OCI-M1 (cell line): ENCODE measurements around the gene KAZN.

ENCODE experiments used
- DNase-seq: peaks from one replicate; lab custom pipeline; 2025; lab: John Stamatoyannopoulos, UW

The KAZN gene

DNA sequence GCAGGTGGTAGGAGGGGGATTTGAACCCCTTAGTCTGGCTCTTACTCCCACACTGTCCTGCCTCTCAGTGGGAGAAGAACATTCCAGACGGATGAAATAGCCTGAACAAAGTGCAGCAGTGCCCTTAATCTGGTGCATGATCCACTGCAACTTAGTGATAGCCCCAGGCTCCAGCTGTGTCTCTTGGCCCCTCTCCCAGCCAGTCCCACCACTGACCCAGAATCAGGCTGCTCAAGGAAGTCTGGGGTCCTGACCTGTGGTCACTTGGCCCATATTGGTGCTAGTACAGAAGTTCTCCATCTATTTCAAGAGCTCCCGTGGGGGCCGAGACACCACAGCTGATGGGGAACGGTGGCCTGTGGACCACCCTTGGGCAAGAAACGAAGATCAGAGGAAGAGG is 255.0 kb downstream of the KAZN start:
- no peak for DNase-seq

DNA sequence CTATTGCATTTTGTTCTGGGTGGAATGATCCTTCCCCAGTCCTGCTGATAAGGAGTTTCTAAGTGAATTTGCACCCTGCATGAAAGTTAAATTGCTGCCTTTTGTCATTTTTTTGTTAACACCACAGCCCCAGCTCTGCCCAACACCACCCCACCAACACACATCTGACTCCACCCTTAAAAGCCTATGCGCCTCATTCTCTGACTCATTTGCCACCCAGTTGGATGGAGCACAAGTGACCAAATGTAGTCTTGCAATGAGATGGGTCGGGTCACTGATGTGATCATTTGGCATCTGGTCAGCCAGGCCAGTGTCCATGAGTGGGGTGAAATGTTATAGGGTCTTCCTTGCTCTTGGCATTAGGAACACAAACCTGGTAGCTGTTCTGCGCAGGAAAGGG is 256.8 kb downstream of the KAZN start:
- DNase-seq: no peak

- no peak for DNase-seq
Measured at GRCh38 chr1:14855801-14856200, 257.3 kb downstream of the KAZN start.

DNA sequence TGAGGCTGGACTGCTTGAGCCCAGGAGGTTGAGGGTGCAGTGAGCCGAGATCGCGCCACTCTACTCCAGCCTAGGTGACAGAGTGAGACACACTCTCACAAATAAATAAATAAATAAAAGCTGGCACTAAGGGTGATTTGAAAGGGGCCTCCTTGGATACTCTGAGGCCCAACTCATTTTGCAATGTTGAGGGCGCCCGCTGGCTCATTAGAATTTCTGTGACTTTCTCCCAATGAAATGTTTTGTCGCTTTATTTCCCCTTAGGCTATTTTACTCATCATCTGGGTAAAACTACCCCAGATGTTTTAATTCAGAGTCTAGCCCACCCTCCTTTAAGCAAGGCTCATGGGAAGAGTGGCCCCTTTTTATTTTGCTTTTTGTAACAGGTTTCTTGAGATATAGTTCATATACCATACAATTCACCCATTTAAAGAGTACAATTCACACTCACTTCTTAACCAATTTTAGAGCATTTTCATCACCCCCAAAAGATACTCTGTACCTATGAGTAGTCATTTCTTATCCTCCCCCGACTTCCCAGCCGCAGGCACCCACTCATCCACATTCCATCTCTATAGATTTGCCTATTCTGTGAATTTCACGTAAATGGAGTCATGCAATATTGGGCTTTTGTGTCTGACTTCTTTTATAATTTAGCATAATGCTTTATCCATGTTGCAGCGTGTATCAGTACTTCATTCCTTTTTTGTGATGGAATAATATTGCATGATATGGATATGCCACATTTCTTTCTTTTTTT is 259.1 kb downstream of the KAZN start:
- no peak for DNase-seq

DNA sequence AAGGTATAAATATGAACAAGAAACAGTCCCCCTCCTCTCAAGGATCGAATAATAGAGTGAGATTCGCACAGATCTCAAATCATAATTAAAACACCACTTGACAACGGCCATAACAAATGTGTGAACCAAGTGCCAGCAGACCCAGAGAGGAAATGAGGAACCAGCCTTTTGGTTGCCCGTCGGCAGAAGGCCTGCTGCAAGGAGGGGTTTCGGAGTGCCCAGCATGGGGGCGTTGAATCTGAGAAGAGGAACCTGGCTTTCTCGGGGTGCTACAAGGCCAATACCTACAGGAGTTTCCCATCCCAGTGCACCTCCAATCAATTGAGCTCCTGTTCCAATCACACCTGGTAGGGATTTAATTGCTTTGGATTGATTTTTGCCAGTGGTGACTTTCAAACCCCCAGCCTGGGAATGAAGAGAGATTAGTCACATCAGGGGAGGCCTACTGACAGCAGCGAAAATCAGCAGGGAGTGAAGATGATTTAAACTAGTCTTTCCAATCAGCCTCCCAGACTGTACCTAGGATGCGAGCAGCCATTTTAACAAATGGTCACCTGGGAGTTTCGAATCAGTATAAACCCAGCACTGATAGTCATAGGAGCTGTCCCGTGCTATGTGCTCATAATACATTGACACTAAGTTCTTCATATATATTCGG is 263.8 kb downstream of the KAZN start:
- DNase-seq: no peak

GRCh38 chr1:14865106-14865505 is 266.6 kb downstream of the KAZN start:
- DNase-seq: no peak

DNA sequence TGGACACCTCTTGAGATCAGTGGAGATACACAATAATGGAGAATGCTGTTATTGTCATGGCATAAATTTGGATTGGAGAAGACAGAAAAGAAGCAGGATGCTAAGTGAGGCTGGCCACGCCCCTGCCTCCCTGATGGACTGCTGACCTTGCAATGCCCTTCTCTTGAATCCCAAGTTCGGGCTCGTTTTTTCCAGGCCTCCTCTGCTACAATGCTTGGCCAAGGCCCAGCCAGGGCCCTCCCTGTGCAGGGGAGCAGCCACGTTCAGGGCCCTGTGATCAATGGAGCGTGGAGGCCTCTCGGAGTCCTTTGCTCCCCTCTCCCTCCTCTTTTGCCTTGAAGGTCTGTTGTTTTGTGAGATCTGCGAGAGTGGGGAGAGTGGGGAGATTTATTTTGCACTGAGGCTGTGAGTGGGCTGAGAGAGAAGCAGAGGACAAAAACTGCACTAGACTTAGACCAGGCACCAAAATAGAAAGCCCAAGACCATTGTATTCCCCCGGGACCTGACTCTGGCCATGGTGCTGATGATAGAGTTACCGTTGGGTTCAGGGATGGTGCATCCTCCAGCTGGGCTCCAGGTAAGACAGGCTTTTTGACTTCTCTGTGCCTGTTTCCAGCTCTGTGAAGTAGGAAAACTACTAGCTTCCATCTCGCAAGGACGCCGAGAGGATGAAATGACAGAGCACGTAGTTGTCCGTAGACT is 268.6 kb downstream of the KAZN start:
- no peak for DNase-seq

DNA sequence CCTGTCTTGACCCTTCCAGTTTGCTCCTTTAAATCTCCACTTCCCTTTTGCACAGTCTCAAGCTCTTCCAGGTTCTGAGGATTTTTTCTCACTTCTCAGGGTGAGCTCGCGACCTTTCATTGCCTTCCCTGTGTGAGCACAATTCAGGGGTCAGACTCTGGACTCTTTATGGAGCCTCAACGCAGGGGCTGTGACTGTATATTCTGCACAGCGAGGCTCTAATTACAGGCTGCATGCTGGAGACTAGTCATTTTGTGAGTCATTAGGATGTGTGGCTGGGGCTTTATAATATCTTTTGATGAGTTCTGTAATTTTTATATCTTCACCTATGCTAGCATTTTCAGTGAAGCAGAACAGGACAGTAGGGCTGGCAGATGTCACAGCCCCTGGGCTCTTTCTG is 270.7 kb downstream of the KAZN start:
- DNase-seq: no peak

- DNase-seq: no peak
Measured at GRCh38 chr1:14871218-14871970, 272.9 kb downstream of the KAZN start.

DNA sequence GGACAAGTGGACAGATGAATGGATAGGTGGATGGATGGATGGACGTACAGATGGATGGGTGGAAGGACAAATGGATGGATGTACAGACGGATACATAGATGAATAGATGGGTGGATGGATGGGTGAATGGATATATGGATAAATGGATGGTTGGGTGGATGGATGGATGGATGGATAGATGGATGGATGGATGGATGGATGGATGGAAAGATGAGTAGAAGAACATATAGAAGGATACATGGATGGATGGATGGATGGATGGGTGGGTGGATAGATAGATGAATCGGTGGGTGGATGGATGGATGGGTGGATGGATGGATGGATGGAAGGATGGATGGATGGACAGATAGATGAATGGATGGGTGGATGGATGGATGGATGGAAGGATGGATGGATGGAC is 274.3 kb downstream of the KAZN start:
- no peak for DNase-seq

DNA sequence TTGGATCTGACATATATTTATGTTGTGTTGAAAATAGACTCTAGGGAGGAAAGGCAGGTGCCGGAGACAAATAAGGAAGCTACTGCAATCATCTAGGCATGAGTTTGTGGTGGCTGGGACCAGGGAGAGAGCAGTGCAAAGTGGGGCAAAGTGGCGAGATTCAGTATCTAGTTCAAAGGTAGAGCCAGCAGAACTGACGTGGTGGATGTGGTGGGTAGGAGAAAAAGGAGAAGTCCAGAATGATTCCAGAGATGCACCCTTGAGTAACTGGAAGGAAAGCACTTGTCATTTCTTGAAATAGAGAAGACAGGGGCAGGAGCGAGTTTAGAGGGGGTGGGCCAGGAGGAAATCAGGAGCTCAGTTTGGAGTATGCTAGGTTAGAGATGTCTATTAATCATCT is 275.2 kb downstream of the KAZN start:
- no peak for DNase-seq

DNA sequence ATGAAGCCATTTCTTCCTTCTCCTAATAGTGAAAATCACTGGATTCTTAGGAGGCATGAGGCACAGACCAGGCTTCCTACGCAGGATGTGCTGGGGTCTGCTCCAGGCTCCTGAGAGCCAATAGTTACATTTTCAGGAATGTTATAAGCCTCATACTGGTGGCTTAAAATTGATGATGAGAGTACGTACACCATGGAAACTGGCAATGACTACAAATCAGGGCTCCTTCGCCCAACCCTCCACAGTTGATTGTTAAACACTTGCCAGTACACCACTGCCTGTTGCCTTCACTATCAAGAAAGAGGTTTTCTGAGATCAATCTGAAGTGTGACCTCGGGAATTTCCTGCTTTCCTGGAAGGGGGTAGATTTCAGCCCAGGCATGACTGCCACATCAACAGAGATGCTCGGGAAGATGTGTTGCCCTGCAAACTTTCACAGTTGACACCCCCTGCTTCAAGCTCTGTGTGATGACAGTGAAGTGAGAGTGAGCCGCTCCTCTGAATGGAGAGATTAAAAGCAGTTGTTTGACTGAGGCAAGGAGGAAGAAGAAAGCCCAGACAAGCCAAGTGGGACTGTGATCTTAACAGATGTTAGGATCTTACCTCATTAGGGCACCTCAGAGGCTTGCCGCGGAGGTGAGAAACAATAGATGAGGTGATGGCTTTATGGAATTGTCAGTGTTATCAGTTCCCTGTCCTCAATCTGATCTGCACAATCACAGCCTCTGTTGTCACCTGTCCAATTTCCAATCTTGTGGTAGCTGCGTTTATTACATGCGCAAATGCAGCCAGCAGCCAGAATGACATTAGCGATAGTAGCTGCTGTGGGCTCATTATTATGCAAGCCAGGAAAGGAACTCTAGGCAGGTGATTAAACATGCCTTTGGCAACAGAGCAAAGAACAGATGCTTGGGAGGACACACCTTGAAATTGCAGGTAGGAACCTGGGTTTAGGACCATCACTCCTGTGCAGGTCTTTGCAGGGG is 277.3 kb downstream of the KAZN start:
- DNase-seq: no peak

DNA sequence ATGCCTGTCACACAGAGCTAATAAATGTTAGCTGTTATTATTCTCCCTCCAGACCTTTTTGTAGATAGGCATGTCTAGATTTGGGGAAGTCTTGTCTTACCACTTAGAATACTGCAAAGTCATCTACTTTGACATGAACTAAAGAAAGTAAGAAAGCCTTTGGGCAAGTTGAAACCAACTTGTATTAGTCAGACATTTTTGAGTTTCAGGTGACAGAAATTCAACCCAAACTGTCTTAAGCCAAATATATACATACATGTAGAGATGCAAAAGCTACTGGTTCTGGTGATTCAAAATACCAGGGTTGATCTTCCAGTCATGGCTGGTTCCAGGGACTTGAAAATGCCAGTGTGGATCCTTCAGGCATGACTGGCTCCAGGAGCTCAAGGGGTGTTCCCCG is 278.3 kb downstream of the KAZN start:
- DNase-seq: no peak

DNA sequence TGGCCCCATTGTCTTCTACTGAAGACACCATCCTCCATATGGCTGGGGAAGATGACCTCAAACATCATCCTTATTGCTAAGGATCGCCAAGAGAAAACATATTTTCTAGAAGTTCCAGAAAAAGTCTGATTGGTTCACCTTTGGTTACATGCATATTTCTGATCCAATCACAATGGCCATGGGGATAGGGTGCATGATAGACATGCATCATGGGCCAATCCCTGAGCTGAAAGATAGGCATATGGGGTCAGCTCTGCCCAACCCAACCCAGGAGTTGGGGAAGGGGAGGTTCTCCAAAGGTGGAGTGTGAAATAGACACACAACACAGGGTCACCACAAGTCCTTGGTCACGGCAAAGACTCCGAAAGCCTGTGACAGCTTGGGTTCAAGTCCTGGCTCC is 278.7 kb downstream of the KAZN start:
- no peak for DNase-seq

DNA sequence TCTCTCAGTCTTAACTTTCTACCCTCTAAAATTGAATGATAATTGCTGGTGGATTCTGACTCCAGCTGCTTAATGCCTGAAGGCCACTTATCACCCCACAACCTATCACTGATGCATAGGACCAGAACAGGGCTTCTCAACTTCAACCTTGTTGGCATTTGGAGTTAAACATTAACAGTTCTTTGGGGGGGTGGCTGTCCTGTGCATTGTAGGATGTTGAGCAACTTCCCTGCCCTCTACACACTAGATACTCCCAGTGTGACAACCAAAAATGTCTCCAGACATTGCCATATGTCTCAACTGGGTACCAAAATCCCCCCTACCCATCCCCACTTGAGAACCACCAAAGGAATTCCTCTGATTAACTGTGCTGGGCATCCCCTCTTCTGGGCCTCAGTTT is 279.6 kb downstream of the KAZN start:
- no peak for DNase-seq

DNA sequence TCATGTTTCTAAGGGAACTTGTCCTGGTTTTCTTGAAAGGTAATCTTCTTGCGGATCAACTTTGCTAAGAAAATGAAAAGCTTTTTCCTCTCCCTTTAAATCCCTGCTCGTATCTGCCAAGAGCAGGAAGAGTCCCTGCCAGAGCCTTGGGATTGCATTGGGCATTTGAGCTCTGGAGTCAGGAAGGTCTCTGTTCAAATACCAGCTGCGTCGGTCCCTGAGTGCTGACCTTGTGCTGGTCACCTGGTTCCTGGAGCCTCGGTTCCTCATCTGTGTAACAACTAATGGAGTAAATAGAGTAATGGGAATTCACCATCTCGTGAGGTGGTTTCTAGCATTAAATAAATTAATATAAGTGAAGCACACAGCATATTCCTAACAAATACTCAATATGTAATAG is 280.5 kb downstream of the KAZN start:
- DNase-seq: no peak

DNA sequence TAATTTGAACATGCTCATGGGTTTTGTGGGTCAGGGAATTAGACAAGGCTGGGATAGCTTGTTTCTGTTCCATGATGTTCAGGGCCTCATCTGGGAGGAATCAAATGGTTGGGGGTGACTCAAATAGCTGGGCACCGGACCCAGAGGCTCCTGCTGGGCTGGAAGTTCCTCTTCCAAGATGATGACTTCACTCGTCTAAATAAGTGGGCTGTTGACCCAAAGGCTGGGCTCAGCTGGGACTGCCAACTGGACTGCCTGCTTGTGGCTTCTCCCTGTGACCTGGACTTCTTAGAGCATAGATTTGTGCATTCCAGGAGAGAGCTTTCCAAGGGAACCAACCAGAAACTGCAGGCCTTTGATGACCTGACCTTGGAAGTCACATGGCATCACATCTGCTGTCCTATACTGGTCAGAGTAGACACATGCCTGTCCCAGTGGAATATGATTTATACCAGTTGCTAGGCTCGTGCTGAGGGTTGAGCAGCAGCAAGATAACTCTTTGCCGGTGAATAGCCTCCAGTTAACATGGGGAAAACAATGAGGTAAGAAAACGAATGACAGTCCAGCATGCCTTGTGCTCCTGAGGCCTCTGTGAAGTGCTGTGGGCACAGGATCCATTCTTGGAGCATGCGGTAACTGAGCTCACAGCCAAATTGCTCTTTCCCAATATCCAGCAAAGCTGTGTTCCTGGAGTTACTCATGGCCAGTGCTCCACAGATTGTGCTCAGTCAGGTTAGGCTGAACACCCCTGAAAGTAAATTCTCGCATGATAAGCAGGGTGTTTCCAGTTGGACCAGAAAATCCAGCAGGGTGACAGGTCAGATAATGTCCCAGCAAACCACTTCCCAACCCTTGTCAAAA is 282.2 kb downstream of the KAZN start:
- DNase-seq: no peak

GRCh38 chr1:14881775-14882672 is 283.5 kb downstream of the KAZN start:
- no peak for DNase-seq

GRCh38 chr1:14884614-14885175 is 286.2 kb downstream of the KAZN start:
- no peak for DNase-seq
